Retinal pigment epithelial cell (primary cell): ENCODE measurements around the gene APOA5.

Source experiments
- DNase-seq: peaks from one replicate; pipeline ENCODE4 v3.0.0-alpha.2; 2010; ENCODE audit warnings: low read depth
- H3K4me3 ChIP-seq: 2 replicates; pipeline ENCODE4 v1.5.1; 2011; ENCODE audit warnings: mild to moderate bottlenecking, low read length, control low read depth, moderate library complexity
- CTCF ChIP-seq: conservative IDR thresholded peaks from 2 replicates; pipeline ENCODE4 v1.5.1; 2011; ENCODE audit warnings: low read depth, low read length, control low read depth, inconsistent platforms

The APOA5 gene

GRCh38 chr11:116814502-116814901 is 22.8 kb upstream of the APOA5 start:
- no peak for TF ChIP-seq CTCF
- DNase-seq, result no peak
- no peak overlapping the region for H3K4me3 ChIP-seq

GRCh38 chr11:116813781-116814471 is 22.2 kb upstream of the APOA5 start:
- no peak for DNase-seq
- no peak for TF ChIP-seq CTCF
- H3K4me3 ChIP-seq, result no peak overlapping the region

- H3K4me3 ChIP-seq, result no peak overlapping the region
- TF ChIP-seq CTCF, result no peak
- DNase-seq, result no peak
These were observed 21.5 kb upstream of the APOA5 start for GRCh38 chr11:116813170-116813569.

- no peak overlapping the region for H3K4me3 ChIP-seq
- no peak for DNase-seq
- TF ChIP-seq CTCF, result no peak
These were observed 20.4 kb upstream of the APOA5 start for GRCh38 chr11:116812109-116812508.

- no peak for DNase-seq
- TF ChIP-seq CTCF, result no peak
- H3K4me3 ChIP-seq, result no peak overlapping the region
These were observed 19.5 kb upstream of the APOA5 start for GRCh38 chr11:116811194-116811593.

- DNase-seq, result no peak
- no peak overlapping the region for H3K4me3 ChIP-seq
- no peak for TF ChIP-seq CTCF
These were observed 16.8 kb upstream of the APOA5 start for GRCh38 chr11:116808262-116809175.
